ENCODE results near the gene ALOXE3. TPM values are rescaled to one million over a fixed set of nuclear protein-coding genes. Genes with fewer than 3 reads are reported as not detected.

The ALOXE3 gene
- total and polyA plus RNA-seq, 8 donors = 0.12 to 0.43 TPM; not detected in 6

DNA sequence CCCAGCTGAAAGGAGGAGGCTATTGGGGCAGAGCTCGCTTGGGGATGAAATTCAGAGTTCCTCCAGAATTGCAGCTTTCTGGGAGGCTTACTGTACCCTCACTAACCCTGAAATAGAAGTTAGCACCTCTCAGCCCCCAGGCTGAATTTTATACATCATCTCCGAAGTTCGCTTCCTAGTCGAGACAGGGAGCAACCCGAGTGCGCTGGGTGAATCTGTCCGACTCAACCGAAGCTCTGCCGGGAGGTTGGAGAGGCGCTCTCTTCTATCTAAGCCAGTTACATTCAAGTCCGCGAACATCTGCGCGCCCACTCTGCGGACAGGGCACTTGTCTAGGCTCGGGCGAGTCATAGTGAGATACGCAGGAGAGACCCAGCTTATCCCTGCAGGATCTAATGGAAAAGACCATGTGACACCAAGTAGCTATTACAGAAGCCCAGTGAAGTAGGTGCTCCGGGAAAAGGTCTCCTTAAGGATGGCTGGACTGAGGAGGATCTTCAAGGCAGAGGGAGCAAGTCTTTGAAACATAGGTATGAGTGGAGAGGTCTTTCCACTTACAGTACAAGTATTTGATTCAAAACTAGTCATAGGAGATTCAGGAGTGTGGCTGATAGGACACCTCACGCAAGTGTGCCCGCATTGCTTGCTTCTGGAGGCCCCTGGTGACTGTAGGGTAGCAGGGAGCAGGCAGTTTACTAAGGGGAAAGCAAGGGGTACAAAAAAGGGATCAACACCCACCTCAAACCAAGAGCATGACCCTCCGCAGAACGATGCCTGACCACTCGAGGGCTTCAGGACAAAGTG is 6.2 kb upstream of the ALOXE3 start:
- Histone ChIP-seq H3K4me1 (peaks cover 73 to 82% (median 79%) of the 10 kb centered on the region in 4 donors), H3K27ac (peak overlapping the region in 1 of 5 donors; percentile 64), H3K36me3 (no peaks in the 10 kb centered on the region), H3K9me3 (no peaks in the 10 kb centered on the region), H3K27me3 (peaks cover 0 to 91% (median 55%) of the 10 kb centered on the region in 3 donors), H3K4me3 (peak overlapping the region; percentile 43 to 70 (median 50))
- TF ChIP-seq, protein P1, sequence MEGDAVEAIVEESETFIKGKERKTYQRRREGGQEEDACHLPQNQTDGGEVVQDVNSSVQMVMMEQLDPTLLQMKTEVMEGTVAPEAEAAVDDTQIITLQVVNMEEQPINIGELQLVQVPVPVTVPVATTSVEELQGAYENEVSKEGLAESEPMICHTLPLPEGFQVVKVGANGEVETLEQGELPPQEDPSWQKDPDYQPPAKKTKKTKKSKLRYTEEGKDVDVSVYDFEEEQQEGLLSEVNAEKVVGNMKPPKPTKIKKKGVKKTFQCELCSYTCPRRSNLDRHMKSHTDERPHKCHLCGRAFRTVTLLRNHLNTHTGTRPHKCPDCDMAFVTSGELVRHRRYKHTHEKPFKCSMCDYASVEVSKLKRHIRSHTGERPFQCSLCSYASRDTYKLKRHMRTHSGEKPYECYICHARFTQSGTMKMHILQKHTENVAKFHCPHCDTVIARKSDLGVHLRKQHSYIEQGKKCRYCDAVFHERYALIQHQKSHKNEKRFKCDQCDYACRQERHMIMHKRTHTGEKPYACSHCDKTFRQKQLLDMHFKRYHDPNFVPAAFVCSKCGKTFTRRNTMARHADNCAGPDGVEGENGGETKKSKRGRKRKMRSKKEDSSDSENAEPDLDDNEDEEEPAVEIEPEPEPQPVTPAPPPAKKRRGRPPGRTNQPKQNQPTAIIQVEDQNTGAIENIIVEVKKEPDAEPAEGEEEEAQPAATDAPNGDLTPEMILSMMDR (IDR thresholded peaks at IDR 0.05) = no peak
- no peak for TF ChIP-seq EP300 (IDR thresholded peaks at IDR 0.05)
- no peak for TF ChIP-seq POLR2A (IDR thresholded peaks at IDR 0.05)
- TF ChIP-seq POLR2AphosphoS5 (IDR thresholded peaks at IDR 0.05) = no peak
- DNase-seq = no peak
- WGBS, 5 donors = 3 to 5% (median 4%) methylated on average over 24 of the region's 24 CpGs
- intact Hi-C loops (cut with DNase I; ENCODE audit: low total_unique reads) = no loop called here

DNA sequence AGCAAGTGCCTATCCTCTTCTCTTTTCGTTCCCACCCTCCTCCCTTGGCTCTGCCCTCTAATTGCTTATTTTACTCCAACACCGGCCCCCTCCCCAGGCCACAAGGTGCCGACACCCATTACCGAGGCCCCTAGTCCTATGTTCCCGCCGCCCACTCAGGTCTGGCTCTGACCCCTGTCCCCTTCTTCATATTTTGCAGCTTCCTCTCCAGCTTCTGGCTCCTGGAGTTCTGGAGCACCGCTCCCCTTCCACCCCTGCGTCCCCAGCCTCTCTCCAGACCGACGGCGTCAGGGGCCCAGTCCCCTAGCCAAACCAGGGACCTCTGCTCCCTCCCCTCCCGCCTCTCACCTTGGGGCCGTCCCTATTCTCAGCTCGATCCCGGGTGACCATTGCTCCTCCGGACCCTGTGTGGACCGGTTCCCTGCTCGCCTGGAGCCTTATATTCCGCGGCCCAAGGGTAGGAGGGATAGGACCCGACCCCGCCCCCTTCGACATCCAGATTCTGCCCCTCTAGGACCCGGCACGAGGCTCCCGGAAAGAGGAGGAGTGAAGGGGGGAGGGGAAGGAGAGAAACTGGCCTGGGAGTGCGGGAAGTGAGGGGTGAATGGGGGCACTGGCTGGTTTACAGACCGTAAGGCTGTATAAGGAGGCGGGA is 5.5 kb upstream of the ALOXE3 start, which contains the start of gene HES7:
HES7 (minus strand) TSS at position 412 of the 655 bp plus-strand sequence; CDS start at position 390, 22 bp downstream.
- 0 to 4% (median 2%) methylated on average over 28 to 29 of the region's 29 CpGs for WGBS, 5 donors
- Histone ChIP-seq H3K27ac (peak within 1 kb of the TSS in 2 of 5 donors; percentile 35 to 64), H3K27me3 (peaks cover 0 to 84% (median 54%) of the 10 kb centered on the region in 3 donors), H3K36me3 (no peaks in the 10 kb centered on the region), H3K4me1 (peaks cover 73 to 87% (median 83%) of the 10 kb centered on the region in 4 donors), H3K4me3 (peak within 1 kb of the TSS; percentile 43 to 70 (median 50)), H3K9me3 (no peaks in the 10 kb centered on the region)
- peak in 1 of 2 donors; percentile 71 for DNase-seq
- TF ChIP-seq POLR2AphosphoS5 (IDR thresholded peaks at IDR 0.05) = no peak
- TF ChIP-seq POLR2A (IDR thresholded peaks at IDR 0.05) = no peak
- TF ChIP-seq EP300 (IDR thresholded peaks at IDR 0.05) = no peak
- TF ChIP-seq, protein P1 (IDR thresholded peaks at IDR 0.05) = no peak
- intact Hi-C loops (cut with DNase I; ENCODE audit: low total_unique reads) = no loop called here

DNA sequence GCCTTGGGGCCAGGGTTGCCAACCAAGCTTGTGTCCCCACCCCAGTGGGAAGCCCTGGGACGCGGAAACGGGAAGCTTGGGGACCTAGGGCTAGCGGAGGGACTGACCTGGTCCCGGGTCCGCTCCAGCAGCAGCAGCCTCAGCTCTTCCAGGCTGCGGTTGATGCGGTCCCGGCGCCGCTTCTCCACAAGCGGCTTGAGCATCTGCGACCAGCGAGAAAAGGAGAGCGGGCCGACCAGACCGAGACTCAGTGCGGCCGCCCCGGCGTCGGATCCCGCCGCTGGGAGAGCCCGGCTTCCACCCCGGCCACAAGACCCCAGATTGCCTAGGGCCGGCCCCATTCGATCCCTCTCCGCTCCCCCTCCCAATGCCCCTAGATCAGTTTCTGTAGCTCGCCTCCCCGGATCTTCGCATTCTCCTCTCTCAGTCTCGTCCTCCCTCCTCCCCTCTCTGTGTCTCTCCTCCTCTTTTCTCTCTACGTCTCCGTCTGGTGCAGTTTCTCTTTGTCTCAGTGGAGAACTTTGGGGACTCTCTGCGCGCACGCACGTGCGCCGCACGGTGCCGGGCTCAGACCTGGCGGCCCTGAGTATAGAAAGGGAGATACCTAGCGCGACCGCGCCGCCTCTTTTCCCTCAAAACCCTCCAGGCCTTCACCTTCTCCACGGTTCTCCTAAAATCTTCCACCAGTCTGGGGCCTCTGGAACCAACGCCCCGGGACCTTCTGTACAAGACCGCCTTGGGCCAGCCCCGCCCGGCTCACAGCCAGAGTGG is 4.8 kb upstream of the ALOXE3 start:
- Histone ChIP-seq H3K27me3 (peaks cover 0 to 84% (median 50%) of the 10 kb centered on the region in 3 donors), H3K27ac (peak overlapping the region in 2 of 5 donors; percentile 35 to 64), H3K36me3 (no peaks in the 10 kb centered on the region), H3K4me1 (peaks cover 79 to 94% (median 89%) of the 10 kb centered on the region in 4 donors), H3K4me3 (peak overlapping the region; percentile 43 to 70 (median 50)), H3K9me3 (no peaks in the 10 kb centered on the region)
- intact Hi-C loops (cut with DNase I; ENCODE audit: low total_unique reads) = no loop called here
- no peak for TF ChIP-seq POLR2AphosphoS5 (IDR thresholded peaks at IDR 0.05)
- TF ChIP-seq, protein P1 (IDR thresholded peaks at IDR 0.05) = no peak
- TF ChIP-seq EP300 (IDR thresholded peaks at IDR 0.05) = no peak
- TF ChIP-seq POLR2A (IDR thresholded peaks at IDR 0.05) = no peak
- WGBS, 5 donors = 1% methylated on average over 33 to 55 of the region's 55 CpGs
- no peak for DNase-seq

All from stomach (tissue), 9 donors.